Esophagus mucosa (tissue), 1 donor: ENCODE results near the gene SCUBE2. TPM values are rescaled to one million over a fixed set of nuclear protein-coding genes. Genes with fewer than 3 reads are reported as not detected.

Source experiments
- ATAC-seq: fragments of 200-7000 bp; cut with Tn5 transposase; one replicate; pipeline ENCODE4 v1.9.1; 2020
- total RNA-seq: library from RNA; stranded (reverse); gene quantifications from one replicate; pipeline ENCODE4 v1.2.4, GENCODE V29; 2023
- donor health status: DM: yes; HTN: yes; CAD: no.

Gene SCUBE2
- total RNA-seq, result 3.0 TPM

DNA sequence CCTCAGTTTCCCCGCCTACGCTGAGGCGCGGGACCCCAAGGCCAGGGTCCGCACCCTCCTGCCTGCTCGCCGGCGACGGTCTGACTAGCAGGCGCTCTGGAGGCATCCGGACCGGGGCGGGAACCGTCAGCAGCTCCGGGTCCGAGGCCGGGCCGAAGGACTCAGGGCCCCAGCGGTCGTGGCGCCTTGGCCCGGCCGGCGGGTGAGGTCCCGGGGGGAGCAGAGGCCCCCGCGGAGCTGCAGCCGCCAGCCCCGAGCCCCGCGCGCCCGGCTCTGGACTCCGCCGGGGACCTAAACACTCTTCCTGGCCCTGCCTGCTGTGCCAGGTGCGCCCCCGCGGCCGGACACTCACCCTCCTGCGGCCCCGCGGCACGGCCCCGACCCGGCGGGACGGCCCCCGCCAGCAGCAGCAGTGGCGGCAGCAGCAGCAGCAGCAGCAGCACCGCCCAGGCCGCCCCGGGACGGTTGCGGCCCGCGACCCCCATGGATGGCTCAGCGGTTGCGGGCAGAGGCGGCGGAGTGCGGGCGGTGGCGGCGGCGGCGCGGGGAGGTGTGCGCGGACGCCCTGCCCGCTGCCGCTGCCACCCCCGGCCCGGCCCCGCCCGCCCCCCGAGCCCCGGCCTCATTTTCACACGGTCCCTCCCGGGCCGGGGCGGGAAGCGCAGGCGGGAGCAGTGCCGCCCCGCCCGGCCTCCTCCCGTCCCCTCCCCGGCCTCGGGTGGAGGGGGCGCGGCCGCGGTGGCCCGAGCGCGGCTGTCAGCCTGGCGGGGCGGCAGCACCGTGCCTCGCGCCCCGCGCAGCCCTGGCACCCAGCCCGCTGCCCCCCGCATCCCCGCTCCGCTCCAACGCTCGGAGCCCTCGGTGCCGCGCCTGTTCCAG is at the start of gene SCUBE2:
SCUBE2 (minus strand) TSS at position 556 of the 879 bp plus-strand sequence; CDS start at position 485, 71 bp downstream.
- peak; percentile 43 for ATAC-seq

DNA sequence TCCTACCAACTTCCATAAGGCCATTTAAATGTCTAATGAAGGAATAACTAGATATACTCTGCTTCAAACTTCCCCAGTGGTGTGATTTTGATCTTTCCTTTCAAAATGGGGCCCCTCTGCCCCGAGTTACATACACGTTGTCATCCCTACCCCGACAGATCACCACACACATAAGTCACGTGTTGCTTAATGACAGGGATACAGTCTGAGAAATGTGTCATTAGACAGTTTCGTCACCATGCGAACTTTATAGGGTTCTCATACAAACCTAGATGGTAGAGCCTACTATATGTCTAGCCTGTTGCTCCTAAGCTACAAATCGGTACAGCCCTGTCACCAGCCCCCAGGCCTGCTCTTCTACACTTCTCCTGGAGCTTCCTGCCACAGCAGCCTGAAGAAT is 49.8 kb upstream of the SCUBE2 start:
- no peak for ATAC-seq

DNA sequence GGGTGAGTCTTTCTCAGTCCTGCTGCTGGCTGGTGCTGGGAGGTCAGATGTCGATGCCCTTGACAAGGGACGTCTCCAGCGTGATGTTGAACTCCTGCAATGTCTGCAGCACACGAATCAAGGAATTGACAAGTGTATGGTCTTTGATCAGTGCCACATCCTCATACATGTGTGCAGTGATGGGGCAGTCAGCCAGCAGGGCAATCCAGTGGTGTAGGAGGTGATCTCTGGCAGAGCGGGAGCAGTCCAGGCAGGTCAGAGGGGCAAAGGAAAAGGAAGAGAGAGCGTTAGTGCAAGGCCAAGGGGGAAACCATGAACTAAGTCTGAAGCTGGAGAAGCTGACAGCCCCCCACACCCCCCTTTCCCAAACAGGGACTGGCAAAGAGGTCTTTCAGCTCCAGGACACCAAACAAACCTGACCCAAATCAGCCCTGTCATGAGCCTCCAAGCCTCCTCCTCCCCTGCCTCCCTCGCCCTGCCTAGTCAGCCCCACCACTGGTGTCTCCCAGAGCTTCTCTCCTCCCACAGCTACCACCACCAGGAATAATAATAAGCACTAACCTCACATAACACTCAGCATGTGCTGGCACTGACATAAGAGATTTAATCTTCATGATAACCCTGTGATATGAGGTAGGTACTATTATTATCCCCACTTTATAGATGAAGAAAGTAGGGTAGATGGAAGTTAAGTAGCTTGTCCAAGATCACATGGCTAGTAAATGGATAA is 48.4 kb upstream of the SCUBE2 start:
- no peak for ATAC-seq

DNA sequence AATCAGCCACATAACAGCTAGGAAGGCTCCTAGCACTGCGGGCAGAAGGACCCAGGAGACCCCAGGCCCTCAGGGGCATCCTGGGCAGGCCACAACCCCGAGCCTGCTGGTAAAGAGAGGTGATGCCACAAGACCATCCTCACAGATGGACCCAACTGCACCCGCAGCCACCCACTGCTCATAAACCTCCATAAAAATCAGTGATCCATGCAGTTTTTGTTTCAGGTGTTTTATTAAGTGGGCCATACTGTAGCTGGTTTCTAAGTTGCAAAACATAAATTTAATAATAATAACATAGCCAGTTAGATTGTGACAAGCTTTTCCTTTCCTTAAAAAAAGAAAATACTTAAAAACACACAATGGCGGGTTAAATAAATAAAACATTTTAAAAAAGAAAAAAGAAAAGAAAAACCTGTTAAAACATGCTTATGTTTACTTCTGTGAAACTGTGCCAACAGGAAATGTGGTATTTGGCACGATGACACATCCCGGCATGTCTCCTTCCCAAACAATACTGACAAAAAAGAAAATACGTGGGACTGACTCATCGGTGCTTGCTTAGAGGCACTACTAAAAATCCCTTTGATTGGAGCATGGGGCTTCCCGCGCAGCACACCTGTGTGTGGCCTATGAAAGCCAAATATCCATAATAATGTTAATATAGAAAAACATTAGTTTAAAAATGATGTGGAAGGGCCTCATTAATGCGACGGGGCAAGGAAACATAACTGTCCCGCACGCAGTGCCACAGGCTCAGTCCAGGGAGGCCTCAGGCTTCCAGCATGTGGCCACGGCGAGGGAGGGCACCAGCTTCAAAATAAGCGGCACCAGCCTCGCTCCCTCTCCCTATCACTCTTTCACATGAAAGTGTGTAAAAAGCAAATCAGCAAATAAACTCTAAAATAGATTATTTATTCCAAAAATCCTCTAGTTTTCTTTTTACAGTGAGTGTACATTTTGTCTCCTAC is 47.5 kb upstream of the SCUBE2 start:
- peak; percentile 89 for ATAC-seq

DNA sequence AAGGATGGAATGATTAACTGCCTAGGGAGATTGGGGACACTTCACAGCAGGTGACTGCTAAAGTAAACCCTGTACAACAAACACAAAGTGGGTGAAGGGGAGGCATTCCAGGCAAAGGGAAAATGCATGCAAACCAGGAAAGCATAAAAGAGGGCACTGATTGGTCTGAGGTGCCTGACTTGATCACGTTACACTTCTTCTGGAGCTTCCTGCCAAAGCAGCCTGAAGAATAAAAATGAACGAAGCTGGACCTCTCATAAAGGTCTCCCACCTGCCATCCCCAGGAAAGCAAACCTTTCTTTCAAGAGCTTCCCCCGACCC is 46.7 kb upstream of the SCUBE2 start:
- ATAC-seq, result no peak

DNA sequence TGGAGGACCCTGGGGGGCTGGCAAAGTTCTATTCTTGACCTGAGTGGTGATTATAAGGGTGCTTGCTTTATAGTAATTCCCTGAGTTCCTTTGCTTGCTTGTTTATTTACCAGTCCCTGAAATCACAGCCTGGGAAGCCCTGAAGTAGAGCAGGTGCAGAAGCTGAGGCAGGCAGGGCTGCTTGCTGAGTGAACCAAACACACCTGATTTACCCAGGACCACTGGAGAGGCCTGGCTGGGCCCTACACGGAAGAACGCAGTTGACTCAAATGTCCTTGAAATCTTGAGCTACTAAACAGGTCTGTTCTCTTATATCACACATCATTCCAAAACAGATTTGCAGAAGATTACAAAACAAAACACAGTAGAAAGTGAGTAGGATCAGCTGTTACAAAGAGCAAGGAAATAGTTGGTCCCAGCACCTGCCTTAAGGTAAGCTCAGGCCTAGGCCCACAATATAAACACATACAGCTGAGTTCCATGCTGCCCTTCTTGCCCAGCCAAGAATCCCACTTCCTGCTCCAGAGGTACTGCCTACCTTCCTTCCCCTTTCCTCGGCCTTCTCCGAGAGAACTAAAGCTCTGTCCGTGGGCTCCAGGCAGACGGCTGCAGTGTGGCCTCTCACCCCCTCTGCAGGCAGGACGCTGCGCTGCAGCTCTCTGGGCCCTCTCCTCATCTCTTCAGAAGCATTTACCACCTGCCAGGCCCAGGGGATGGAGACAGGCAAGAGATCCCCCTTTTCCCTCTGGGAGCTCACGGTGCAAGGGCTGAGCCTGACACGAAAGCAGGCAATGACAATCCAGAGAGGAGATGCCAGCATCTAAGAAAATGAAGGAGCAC is 46.1 kb upstream of the SCUBE2 start:
- peak; percentile 87 for ATAC-seq

DNA sequence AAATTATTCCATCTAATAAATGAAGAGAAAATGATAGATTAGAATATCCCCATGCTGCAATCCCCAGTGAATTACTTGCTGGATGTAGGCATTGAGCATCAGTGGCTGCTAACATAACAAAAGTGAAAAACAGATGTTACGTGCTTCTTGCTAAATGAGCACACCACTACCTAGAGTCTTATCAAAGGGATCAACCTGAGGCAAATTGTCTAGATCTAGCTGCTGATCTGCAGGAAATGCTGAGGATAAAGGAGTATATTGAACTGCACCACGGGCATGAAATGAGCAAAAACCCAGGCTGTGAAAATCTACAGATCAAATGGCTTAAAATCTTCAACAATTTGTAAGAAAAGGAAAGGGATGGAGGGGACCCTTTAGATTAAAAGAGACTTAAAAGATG is 45.3 kb upstream of the SCUBE2 start:
- no peak for ATAC-seq

DNA sequence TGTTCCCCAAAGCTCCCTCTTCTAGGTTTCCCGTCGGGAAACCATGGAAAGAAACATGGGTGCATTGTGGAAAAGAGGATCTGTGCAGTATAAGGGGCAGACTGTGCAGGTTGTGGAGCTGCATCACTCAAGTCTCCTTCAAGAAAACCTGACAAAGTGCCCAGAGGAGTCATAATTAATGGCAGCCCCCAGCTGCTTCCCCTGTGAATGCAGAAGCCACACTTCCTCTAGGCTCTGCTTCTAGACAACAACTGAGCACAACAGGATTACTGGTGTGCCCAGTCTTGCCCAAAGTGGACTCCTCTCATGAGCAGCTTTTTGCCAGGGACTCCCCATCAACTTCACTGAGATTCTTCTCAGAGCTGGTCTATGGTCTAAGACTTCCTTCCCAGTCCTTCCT is 42.6 kb upstream of the SCUBE2 start:
- ATAC-seq, result no peak

DNA sequence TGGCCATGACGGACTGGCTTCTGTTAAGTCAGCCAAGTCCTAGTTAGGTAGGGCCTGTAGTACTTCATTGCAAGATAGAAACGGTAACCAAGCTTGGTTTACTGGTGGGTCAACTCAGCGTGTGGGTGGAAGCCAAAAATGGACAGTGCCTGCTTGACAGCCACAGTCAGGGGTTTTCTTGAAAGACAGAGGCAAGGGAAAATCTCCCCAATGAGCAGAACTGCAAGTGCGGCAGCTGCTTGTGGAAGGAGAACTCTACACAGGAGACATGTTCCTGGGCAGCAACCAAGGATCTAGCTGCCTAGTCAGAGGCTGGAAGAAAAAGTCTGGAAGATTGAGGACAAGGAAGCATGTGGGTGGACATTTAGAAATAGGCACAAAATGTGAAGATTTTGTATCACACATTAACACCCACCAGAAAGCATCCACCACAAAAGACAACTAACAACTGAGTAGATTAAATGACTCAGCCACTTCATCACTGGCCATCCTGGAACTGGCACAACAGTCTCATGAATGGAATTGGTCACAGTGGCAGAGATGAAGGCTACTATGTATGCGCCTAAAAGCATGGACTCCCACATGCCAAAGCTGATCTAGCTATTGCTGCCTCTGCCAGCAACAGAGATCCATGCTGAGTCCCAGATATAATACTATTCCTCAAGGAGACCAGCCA is 40.9 kb upstream of the SCUBE2 start:
- no peak for ATAC-seq

DNA sequence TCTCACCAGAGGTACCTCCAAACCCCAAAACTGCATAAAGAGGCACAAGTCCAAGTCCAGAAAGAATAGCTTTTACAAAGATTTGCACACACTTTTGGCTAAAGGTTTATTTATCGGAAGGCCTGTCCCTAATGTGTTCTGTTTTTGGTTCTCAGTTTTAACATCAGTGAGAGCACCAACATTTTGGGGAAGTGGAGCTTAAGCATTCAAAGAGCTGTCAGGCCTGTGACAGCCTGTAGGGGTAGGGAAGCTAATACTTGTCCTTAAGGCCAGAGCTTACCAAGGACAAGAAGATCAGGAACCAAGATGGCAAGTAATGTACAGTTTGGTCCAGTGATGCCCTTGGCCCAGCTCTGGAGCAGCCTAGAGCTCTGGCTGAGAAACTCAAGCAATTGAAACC is 38.9 kb upstream of the SCUBE2 start:
- no peak for ATAC-seq

DNA sequence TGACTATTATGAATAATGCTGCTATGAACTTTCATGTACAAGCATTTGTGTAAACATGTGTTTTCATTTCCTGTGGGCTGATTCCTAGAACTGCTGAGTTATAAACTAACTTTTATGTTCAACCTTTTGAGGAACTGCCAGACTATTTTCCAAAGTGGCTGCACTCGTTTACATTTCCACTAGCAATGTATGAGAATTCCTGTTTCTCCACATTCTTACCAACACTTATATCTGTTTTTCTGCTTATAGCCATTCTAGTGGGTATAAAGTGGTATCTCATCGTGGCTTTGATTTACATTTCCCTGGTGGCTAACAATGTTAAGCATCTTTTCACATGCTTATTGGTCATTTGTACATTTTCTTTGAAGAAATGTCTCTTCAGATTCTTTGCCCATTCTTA is 35.2 kb upstream of the SCUBE2 start:
- no peak for ATAC-seq

DNA sequence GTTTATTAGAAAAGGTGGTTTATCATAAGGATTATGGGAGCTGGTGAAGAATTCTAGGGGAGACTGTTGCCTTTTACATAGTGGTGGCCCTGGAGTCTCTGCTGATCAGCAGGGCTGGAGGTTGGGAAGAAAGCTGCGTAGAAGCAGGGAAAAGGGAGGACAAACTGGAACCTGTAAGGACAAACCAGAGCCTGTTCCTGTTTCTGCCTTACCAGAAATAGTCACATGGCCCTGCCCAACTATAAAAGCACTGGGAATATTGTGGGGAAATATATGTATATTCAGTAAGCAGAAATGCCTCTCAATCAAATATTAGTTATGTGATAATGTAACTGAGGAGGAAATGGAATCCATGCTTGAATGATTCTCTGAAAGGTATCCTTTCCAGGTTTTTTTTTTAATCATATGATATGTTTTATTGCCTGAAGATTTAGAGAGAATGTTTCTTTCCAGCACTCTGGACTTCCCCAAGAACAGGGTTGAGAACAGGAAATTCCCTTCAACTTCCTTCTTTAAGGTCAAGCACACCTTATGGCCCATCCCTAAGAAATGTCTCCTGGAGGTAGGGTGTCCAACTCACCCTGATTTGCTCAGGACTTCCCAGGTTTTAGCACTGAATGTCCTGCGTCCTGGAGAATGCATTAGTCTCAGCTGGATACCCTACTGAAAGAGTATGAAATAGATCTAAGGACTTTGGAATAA is 33.9 kb upstream of the SCUBE2 start:
- no peak for ATAC-seq

DNA sequence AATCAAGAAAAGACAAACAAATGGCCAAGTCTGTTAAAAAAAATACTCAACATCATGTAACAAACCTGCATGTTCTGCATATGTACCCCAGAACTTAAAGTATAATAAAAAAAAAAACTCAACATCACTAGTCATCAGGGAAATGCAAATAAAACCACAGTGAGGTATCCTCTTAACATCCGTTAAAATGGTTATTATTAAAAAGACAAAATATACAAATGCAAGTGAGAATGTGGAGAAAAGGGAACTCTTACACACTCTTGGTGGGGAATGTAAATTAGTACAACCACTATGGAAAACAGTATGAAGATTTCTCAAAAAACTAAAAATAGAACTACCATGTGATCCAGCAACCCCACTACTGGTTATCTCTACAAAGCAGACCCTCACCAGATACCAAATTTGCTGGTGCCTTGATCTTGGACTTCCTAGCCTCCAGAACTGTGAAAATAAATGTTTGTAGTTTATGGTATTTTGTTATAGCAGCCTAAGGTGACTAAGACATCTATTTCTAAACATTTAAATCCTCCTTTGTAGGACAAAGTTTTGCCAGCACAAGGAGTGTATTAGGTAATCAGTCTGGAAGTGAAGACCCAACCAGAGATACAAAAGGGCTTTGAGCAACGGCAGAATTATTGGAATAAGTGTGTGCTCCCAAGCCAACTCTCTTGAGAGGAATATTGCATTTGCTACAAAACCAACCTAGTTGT is 32.4 kb upstream of the SCUBE2 start:
- ATAC-seq, result no peak

DNA sequence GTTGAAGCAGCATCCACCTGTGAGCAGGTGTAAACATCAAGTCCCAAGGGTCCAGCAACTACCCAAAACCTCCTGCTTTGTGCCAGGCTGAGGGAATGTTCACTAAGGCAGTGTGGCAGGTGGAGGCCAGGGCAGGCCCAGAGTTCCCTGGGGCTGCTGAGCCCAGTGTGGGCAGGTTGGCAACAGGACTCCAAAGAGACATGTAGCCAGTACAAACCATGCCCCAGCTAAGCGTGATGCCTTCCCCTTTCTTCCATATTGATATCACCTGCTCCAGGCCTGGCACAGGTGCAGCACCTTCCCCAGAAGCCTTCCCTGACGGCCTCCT is 30.0 kb upstream of the SCUBE2 start:
- ATAC-seq, result no peak

DNA sequence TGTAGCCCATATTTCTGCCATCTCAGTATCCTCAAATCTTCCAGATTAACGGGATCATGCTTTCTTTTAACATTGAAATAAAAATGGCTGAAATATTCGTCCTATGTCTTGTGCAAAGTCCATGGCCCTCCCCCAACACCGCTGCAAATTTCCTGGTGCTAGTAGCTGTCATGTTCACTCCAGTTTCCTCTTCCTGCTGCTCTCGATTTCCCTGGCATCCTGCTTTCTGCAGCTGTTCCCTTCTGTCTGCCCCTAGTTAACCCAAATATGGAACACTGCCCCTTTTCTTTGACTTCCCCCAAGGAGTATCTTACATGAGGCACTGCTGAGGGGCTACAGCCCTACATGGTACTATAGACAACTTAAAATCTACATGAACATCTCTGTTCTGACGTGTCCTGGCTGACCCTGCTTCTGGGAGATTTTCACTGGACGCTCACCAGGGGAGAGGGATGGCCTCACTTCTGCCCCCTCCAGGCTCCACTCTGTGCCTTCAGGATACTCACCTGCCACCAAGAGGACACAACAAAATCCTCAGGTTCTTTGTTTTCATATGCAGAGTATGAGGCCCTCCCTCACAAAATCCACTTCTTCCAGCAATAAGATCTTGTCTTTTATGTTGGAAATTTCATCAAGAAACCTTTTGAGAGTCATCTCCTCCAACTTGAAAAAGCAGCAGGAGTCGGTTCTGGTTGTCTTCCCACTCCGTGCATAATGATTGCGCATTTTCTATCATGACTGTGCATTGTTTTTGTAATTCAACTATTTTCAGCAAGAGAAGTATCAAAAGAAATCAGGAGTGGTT is 29.5 kb upstream of the SCUBE2 start:
- ATAC-seq, result no peak

DNA sequence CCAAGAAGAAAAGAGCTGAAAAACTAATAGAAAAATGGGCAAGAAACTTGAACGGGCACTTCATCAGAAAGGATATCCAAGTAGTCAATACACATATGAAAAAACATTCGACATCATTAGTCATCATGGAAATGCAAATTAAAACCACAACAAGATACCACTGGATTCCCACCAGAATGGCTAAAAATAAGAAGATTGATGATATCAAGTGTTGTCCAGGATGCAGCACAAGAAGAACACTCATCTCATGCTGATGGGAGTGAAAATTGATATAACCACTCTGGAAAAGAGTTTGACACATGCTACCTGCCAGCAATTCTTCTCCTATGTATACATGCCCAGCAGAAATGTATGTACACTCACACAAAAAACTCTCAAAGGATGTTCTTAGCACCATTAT is 26.9 kb upstream of the SCUBE2 start:
- ATAC-seq, result no peak

DNA sequence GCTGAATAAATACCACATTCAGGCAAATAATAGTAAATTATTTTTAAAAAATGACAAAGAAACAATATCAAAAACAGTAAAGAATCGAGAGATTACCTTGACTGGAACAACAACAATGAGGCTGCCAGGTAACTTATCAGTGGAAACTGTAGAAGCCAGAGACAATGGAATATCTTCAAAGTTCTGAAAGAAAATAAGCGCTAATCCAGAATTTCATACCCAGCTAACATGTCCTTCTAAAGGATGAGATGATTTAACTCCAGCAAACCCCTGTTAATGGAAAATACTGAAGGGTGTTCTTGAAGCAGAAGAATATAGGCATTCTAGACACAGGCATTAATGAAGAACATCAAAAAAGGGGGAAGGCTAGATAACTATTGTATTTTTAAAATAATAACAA is 20.7 kb upstream of the SCUBE2 start:
- ATAC-seq, result no peak

DNA sequence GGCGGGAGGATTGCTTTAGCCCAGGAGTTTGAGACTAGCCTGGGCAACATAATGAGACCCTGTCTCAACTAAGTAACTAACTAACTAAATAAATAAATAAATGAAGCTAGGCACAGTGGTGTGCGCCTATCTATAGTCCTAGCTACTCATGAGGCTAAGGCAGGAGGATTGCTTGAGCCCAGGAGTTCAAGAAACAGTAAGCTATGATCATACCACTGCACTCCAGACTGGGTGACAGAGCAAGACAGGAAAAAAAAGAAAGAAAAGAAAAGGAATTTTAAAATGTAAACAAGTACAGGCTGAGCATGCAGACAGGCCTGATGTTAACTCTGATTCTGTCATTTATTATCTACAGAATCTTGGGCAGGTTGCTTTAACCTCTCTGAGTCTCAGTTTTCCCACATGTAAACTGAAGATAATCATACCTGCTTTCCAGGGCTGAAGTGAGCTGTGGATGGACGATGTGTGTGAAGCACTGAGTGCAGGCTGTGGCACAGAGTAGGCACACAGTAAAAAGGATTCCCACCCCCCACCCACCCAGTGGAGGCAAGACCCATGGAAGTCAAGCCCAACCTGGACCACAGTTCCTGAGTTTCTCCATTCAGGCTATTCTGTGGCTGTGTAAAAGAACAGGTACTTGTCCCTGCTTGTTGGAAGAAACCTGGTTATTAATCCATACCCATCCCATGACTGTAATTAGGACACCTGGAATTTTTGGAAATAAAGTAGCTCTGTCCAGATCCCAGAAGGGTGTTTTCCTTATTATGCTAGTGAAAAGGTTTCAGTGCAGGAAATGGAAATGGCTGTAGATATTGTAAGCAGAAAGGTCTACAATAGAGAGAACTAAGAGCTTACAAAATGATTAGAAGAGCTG is 18.7 kb upstream of the SCUBE2 start:
- peak; percentile 17 for ATAC-seq
